HK-2 (cell line): ENCODE measurements around the gene GALNT1.
"Not testable (repeated sequence)": the region's sequence is repeated elsewhere in the genome, so short reads cannot be mapped to it uniquely, and the experiment has no call there.

Experiments used
- DNase-seq: peaks from one replicate; pipeline ENCODE4 v3.0.0-alpha.2; 2018; ENCODE audit not compliant: unreplicated experiment

Gene GALNT1

DNA sequence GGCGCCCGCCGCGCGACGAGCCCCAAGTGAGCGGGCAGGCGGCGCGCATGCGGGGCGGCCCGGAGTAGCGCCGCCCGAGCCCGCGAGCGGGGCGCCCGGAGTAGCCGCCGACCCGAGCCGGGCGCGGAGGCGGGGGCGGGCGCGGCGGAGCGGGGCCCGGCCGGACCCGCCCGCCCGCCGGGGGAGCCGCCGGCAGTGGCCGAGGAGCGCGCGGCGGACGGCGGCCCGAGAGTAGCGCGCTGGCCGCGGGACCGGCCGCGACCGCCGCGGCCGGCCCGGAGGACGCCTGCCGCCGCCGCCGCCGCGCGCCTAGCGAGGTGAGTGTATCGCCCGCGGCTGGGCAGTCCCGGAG, at the start of gene GALNT1:
TSS of gene GALNT1 (plus strand) at position 195 of the 352 bp plus-strand sequence. CDS start 72,923 bp downstream, outside the sequence.
- no peak for DNase-seq

DNA sequence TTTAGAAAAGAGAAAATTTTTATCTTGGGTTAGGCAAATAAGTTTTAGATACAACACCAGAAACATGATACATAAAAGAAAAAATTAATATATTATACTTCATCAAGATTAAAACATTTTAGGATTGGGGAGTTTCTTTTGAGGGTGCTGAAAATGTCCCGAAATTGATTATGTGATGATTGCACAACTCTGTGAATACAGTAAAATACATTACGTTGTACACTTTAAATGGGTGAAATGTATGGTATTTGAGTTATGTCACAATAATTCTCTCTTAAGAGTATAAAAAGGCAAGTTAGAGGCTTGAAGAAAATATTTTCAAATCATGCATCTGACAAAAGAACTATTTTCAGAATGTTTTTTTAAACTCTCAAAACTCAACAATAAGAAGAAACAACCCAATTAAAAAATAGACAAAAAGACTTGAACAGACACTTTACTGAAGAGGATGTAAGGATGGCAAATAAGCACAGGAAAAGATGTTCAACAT, 47.6 kb upstream of the GALNT1 start:
- no peak for DNase-seq

DNA sequence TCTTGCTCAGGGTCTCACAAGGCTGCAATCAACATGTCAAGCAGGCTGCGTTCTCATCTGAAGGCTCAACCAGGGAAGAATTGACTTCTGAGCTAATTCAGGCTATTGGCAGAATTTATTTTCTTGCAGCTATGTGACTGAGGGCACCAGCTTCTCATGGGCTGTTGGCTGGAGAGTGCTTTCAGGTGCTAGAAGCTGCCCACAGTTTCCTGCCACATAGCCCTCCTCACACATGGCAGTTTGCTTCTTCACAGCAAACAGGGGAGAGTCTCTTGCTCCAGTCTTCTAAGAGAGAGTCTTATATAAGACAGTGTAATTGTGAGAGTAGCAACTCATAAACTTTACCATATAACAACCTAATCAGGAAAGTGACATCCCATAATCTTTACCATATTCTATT, 46.2 kb upstream of the GALNT1 start:
- DNase-seq: no peak

DNA sequence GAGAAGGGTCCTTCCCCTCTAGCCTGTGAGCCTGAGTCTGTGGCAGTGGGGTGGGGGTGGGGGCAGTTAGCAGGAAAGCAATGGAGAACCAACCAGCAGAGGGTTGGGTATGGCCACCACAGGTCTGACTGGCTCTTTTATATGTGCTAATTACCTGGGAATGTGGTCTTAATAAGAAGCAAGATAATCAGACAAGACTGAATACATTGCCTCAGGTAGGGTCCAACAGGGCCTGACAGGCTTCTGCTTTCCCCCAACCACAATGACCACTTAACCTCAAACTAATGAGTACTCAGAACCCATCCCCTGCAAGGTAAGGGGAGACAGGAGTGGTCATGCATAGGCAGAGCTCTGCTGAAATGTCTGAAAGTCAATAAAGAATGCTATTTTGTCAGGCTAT, 39.2 kb upstream of the GALNT1 start:
- no peak for DNase-seq

DNA sequence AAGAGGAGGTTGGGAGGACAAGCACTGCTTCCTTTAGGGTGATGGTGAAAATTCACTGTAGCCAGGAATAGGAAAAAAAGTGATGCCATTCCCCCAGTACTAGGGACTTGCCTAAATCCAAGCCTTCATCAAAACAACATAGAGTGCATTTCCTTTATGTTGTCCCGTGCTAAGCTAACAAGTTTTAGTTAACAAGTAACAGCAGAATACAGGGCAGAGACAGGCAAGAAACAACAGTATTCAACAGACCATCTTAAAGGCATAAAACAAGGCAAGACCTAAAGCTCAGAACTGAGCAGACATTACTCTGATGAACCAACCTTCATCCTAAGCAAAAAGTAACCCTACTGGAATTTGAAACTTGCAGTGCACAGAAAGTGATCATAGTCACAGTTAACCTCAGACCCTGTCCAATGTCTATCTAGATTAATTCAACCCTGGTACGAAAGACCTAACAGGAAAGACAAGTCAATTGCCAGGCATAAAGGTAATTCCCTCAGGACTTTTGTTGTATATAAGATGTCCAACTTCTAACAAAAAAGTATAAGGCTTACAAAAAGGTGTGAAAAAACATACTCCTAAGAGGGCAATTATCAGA, 34.4 kb upstream of the GALNT1 start:
- no peak for DNase-seq

DNA sequence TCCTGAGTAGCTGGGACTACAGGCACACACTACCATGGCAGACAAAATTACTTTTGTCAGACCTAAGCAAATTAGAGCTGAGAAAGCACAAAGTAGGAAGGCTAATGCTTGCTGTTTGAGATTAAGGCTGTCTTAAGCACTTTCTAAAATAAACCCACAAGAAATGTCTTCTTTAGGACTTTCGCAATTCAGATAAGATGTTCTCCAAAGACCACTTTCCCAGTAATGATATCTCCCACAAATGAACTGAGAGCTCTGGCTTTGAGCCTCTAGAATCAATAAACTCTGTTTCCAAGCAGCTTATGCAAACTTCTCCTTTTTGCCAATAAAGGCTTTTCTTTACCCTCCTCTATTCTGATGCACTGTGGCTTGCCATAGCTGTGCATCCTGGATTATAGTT, 32.0 kb upstream of the GALNT1 start:
- no peak for DNase-seq

DNA sequence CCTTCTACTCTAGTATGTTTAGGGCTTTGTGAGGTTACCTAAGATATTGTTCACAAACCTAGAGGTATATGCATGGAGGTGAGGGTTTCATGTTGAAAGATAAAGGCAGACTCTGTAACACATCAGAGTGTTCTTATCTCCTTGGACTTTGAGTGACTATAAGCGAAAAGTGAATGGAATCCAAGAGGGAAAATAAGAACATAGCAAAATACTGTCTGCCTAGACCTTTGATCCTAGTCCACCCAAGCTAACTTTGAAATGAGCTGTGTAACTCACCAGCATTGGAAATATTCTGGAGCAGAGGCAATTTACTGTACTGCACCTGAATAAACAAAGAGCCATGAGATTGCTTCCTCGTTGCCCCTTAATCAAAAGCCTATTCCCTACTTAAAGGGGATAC, 28.2 kb upstream of the GALNT1 start:
- DNase-seq: no peak

DNA sequence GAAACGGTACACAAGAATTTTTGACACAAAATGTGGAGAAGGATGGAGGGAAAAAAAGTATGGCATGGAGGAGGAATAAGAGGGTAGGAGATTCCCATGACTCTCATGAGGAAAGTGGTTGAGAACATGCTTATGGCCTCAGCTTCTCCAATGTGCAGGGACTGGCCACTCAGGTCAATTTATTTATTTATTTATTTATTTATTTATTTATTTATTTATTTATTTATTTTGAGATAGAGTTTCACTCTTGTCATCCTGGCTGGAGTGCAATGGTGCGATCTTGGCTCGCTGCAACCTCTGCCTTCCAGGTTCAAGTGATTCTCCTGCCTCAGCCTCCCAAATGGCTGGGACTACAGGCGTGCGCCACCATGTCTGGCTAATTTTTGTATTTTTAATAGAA, 26.0 kb upstream of the GALNT1 start:
- not testable (repeated sequence) for DNase-seq

DNA sequence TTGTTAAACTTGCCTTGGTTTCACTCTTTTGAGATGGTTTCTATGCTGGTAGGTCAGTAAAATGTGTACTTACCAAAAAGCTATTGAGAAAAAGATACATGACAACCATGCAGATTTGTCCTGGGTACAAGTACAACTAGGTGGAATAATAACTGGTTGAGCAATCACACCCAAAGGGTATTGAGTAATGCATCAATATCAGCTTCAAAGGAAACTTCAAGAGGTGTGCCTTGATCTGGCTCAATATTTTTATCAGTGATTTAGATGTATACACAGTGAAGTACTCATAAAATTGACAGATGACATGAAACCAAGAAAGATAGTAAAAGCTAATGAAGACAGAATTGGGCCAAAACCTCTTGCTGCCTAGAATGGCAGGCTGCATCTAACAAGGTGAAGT, 21.7 kb upstream of the GALNT1 start:
- no peak for DNase-seq

DNA sequence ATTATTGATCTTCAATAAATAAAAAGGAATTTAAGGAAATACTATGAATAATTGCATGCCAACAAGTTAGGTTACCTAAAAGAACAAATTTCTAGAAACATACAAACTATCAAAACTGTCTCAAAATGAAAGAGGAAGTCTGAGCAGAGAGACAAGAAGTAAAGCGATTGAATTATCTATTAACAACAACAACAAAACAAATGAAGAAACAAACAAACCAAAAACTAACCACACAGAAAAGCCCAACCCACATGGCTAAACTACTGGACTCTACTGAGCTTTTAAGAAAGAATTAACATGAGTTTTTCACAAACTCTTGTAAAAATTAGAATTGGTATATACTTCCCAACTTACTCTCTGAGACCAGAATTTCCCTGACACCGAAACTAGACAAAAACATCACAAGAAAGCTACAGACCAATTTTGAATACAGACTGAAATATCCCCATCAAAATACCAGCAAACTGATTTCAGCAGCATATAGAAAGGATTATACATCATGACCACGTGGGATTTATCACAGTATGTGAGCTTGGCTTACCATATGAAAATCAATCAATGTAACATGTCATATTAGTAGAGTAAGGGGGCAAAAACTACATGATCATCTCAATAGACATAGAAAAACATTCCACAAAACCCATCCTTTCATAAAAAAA, 16.6 kb upstream of the GALNT1 start:
- no peak for DNase-seq

DNA sequence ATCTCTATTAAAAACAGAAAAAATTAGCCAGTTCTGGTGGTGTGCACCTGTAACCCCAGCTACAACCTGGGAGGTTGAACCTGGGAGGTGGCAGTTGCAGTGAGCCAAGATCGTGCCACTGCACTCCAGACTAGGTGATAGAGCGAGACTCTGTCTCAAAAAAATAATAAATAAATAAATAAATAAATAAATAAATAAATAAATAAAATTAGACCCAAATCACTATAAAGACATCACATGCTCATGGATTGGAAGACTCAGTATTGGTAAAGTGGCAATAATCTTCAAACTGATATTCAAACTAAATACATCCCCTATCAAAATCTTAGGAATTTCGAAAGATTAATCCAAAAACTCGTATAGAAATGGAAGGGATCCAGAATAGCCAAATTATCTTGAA, 15.5 kb upstream of the GALNT1 start:
- DNase-seq: no peak

DNA sequence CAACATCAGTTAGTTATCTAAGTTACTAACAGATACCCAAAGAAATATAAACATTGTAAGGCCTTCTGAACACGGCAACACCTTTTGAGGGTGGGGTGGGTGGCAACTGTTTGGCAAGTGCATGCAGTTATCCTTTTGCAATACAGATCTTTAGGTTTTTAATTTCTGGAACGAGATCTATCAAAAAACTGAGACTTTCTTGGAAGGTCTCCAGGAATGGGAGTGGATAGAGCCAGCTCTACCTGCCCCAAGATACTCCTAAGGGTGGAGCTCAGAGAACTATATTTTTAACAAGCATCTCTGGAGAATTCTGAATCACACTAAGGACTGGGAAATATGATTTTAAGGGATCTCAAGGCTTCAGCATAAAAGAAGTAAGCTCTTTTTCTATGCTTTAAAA, 11.4 kb upstream of the GALNT1 start:
- DNase-seq: no peak

DNA sequence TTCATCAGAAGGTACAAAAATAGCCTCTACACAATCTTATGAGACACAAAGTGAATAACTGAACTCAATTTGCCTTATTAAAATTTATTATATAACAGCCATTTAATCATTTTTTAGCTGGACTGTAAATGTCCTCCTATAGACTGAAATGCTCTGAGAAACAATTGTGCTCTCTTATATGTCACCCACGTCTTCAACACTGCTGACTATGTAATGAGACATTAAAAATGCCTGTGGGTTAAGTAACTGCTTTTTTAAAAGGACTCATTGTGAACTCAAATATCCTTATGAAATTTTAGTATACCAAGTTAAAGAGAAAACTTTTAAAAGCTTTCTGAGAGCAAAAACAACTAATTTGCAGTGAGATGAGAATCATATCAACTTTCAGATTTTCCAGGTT, 10.4 kb upstream of the GALNT1 start:
- no peak for DNase-seq

DNA sequence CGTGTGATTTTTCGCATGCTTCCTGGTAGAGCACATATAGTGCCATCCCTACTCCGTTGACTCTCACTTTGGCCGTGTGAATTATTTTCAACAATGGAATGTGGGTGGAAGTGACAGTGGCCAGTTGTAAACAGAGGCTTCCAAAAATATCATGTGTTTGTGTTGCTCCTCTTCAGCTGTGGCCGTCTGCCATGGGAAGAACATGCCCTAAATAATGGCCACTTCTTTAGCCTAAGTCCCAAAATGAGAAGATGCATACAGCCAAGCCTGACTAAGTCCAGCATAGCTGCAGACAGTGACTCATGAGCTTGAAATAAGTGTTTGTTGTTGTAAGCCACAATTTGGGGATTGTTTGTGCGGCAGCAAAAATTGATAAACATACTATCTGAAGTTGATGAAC, 8.9 kb upstream of the GALNT1 start:
- DNase-seq: no peak

DNA sequence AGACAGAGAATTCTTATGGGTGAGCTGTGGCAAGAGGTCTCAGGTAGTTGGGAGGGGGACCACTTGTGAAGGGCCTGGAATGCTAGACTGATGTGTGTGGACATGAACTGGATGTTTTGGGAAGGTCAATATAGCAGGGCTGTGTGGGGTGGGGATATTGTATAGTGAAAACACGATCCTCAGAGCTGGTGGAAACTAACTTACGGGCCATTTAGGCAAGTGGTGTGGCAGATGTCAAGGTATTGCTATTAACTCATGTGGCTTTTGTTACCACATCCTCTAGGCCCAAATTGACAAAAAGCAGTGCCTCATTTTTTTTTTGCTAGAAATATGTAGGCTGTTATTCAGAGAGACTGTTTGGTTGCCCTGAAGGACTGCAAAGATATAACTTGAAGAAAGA, 8.0 kb upstream of the GALNT1 start:
- no peak for DNase-seq

DNA sequence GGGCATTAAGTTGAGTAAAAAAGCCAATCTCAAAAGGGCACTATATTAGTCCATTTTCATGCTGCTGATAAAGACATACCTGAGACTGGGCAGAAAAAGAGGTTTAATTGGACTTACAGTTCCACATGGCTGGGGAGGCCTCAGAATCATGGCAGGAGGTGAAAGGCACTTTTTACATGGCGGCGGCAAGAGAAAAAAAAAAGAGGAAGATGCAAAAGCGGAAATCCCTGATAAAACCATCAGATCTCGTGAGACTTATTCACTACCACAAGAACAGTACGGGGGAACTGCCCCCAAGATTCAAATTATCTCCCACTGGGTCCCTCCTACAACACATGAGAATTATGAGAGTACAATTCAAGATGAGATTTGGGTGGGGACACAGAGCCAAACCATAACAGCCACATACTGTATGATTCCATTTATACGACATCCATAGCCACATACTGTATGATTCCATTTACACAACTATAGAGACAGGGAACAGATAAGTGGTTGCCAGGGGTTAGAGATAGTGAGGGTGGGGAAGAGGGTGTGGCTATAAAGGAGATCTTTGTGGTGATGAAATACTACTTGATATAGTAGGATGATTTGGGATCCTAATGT, 5.2 kb upstream of the GALNT1 start:
- DNase-seq: not testable (repeated sequence)

DNA sequence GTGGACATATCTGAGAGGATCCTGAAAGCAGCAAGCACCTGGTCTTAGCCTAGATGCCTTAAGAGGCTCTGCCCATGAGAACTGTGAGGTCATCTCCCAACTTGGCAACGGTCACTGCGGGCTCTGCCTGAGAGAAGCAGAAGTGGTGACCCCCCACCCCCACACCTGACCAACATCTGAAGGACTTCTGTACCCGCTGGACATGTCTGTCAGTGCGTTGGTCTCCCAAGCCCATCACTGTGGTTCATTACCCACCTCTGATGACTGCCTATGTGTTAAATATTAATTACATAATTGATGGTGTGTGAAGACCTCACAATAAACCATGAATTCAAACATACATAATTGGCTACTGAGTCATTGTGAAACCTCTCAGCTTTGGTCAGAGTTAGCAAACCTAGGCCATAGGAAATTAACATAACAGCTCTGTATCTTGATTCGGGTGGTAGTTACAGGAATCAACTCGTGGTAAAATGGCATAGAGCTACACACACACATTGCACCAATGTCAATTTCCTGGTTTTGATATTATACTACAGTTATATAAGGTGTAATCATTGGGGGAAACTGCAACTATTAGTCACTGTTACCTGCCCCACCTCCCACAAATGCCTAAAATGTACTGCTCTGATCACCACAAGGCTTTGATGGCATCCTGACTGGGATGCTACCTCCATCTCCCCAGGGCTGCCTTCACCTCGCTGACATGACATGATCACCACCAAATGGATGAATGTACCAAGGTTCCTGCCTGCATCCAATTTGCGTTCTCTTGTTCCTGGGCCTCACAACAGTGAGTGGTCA, 4.3 kb upstream of the GALNT1 start:
- peak; percentile 79 for DNase-seq

DNA sequence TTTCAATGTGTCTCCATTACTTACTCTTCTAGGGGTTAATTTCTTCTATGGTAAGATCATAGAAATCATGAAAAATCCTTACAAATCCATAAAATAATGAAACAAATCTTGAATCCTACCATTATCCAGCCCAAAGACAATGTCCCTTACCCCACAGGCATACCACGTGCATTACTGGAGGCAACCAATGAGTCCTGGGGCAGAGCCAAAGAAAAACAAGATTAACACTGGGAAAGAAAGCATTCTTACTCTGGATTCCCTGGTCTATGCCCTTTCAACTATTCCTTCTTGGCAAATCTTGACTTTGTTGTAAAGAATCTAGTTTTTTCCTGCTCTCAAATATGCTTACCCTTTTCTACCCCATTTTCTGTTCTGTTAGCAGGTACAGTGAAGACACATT, 3.1 kb upstream of the GALNT1 start:
- DNase-seq: no peak

DNA sequence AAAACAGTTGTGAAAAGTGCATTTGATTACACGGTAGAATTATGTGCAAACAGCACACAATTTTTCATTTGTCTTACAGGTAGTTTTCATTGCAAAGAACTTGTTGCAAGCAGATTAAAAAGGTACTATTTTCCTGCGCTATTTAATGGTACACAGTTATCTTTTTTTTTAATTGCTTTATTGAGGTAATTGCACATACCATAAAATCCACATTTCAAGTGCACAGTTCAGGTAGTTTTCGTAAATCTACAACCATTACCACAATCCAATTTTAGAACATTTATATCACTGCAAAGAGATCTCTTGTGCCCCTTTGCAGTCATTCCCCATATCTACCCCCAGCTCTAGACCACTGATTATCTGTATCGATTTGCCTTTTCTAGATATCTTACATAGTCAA, 2.6 kb upstream of the GALNT1 start:
- DNase-seq: no peak

DNA sequence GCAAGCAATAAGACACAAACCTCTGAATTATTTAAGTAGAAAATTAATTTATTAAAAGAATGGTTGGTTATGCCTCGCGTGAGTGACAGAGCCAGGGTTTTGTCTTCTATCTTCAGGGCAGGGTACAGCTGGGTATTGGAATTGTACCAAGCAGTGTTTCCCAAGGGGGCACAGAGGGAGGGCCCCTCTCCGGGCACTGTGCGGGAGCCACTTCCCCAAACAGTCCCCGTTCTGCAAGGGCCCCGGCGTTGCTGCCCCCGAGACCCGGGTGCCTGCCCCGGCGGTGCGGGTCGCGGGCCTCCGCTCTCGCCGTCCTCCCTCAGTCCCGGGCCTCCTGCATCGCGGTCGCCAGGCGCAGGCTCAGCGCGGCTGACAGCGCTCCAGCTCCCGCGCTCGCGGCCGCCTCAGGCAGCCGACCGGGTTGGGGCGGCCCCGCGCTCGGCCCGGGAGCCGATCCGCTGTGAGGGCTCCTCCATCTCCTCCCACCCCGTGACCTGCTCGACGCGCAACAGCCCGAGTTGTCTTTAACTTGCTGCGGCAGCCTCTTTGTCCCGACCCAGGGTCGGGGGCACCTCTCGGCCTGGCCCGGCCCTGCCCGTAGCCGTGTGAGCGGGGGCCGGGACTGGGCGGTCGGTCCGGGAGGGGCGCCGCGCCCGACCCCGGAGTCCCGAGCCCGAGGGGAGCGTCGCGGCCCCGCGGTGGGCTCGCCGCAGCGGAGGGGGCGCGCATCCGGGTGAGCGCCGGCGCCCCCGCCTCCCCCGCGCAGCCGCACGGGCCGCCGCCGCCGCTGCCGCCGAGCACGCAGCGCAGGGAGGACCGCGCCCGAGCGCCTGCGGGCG, 620 bp upstream of the GALNT1 start:
- peak; percentile 55 for DNase-seq

DNA sequence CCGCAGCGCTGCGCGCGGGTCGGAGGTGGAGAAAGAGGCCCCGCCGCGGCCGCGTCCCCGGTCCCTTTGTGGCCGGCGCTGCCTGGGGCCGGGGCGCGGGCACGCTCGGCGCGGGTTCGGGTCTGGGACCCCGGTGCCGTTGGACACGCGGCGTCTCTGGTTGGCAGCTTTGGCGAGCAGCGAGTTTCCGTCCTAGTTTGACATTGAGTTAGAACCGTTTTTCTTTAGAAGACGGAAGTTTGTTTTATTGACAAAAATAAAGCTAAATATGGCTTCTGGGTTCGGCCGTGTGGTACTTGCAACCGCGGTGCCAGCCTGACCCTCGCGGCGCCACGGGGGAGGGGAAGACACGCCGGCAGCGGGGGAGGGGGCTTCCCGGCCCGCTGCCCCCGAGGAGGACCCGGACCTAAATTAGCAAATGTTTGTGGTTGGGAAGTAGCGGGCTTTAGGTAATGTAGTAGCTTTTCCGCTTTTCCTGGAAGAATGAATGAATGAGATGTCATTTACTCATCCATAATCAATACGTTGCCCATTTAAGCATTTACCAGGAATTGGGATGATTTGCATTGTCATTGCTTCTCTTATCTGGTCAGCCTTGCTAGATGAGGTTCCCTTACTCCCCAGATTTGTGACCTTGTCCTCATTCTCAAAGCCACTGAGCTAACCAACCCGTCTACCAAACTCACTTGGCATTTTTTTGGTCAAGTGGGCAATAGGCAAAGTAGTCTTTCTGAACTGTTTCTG, 530 bp downstream of the GALNT1 start:
- DNase-seq: no peak
